K562 (cell line): Measurements from ENCODE around the gene ATF6B. TPM values are rescaled to one million over a fixed set of nuclear protein-coding genes. Genes with fewer than 3 reads are reported as not detected.

Experiments
- ATAC-seq: fragments of 200-7000 bp; cut with Tn5 transposase; 3 replicates; pipeline ENCODE4 v1.9.1; 2020; ENCODE audit warnings: moderate library complexity
- BruUV-seq: library from RNA; stranded (reverse); fragments of 400-500 nt; replicated peaks from 2 replicates; lab custom pipeline; 2021; lab: Mats Ljungman, UMichigan
- CTCF ChIA-PET: fragments of 300-600 bp; formaldehyde crosslinking; extraction: SDS; loops from one replicate; lab custom pipeline; 2021; ENCODE audit warnings: low intra/inter-chr PET ratio; lab: Yijun Ruan, JAX
- POLR2A ChIA-PET: fragments of 300-600, 350-650 bp; sonication (Branson Sonifier 250); formaldehyde crosslinking; extraction: SDS; loops from one replicate; lab custom pipeline; 2021; ENCODE audit warnings: antibody characterized with exemption, inconsistent platforms; lab: Yijun Ruan, JAX
- DNase-seq, 4 experiments: peaks; one replicate each; pipeline versions ENCODE4 v3.0.0 to v3.0.0-alpha.2; 2011 to 2018; ENCODE audit warnings: low spot score in 3 of 4, mixed read lengths in 3 of 4; ENCODE audit errors: extremely low read depth in 1 of 4
- FAIRE-seq: peaks from 2 replicates; lab custom pipeline; 2011; peaks lifted over from hg19 to GRCh38; lab: Jason Lieb, UNC
- H2AFZ ChIP-seq: 2 replicates; pipeline ENCODE4 v1.6.0; 2011; ENCODE audit warnings: low read depth, low read length, control low read depth, inconsistent platforms
- H3K27ac ChIP-seq: fragments of 200-600 bp; 3 replicates; pipeline ENCODE4 v1.8.0; 2011; ENCODE audit warnings: low read depth, mild to moderate bottlenecking, control low read depth, inconsistent platforms, low read length, moderate library complexity, mixed read lengths; ENCODE audit errors: extremely low read depth
- H3K27me3 ChIP-seq, 2 experiments: fragments of 300-600 bp in 1 of 2; 2 replicates in 1 of 2; 3 replicates in 1 of 2; pipeline versions ENCODE4 v1.6.0 to v1.8.0; 2011; ENCODE audit warnings: inconsistent platforms in 2 of 2, low read length in 2 of 2, mild to moderate bottlenecking in 1 of 2, mixed read lengths in 1 of 2, moderate library complexity in 1 of 2; ENCODE audit not compliant: control insufficient read depth in 2 of 2, insufficient read depth in 2 of 2
- H3K36me3 ChIP-seq: fragments of 300-600 bp; 3 replicates; pipeline ENCODE4 v1.8.0; 2011; ENCODE audit warnings: mild to moderate bottlenecking, low read length, inconsistent platforms; ENCODE audit not compliant: control insufficient read depth, insufficient read depth
- H3K4me1 ChIP-seq, 2 experiments: fragments of 200-600 bp in 1 of 2; replicated peaks in 1 of 2; 2 replicates in 1 of 2; 3 replicates in 1 of 2; pipeline versions ENCODE4 v1.5.1 to v1.8.0; 2011; ENCODE audit warnings: inconsistent platforms in 2 of 2, low read length in 2 of 2, mild to moderate bottlenecking in 1 of 2, mixed read lengths in 1 of 2, moderate library complexity in 1 of 2; ENCODE audit not compliant: control insufficient read depth in 2 of 2, insufficient read depth in 2 of 2
- H3K4me2 ChIP-seq: 2 replicates; pipeline ENCODE4 v1.6.1; 2011; ENCODE audit warnings: low read length, control low read depth, inconsistent platforms, mixed read lengths; ENCODE audit not compliant: insufficient read depth
- H3K4me3 ChIP-seq: fragments of 200-600 bp; sonication (generic), shearing (Covaris generic); 2 replicates; pipeline ENCODE4 v1.5.1; 2016; ENCODE audit warnings: control low read depth, inconsistent platforms
- H3K79me2 ChIP-seq: fragments of 200-600 bp; 3 replicates; pipeline ENCODE4 v1.8.0; 2011; ENCODE audit warnings: low read length, inconsistent platforms; ENCODE audit not compliant: control insufficient read depth, insufficient read depth
- H3K9ac ChIP-seq, 2 experiments: 2 replicates each; pipeline versions ENCODE4 v1.6.0 to v1.6.1; 2011; ENCODE audit warnings: low read depth in 2 of 2, low read length in 2 of 2, control low read depth in 1 of 2, inconsistent platforms in 1 of 2, mild to moderate bottlenecking in 1 of 2, mixed read lengths in 1 of 2; ENCODE audit not compliant: insufficient read depth in 1 of 2
- H3K9me1 ChIP-seq: one replicate; pipeline ENCODE4 v1.6.0; 2011; ENCODE audit warnings: inconsistent platforms, mild to moderate bottlenecking, low read length, moderate library complexity; ENCODE audit not compliant: control insufficient read depth, insufficient read depth
- H3K9me3 ChIP-seq: replicated peaks from 2 replicates; pipeline ENCODE4 v1.5.1; 2011; ENCODE audit warnings: low read depth, low read length, inconsistent platforms; ENCODE audit not compliant: control insufficient read depth, insufficient read depth
- H4K20me1 ChIP-seq: replicated peaks from 2 replicates; pipeline ENCODE4 v1.6.1; 2011; ENCODE audit warnings: low read length, inconsistent platforms, mixed read lengths; ENCODE audit not compliant: control insufficient read depth, insufficient read depth
- CBX1 ChIP-seq: sonication (generic); IDR thresholded peaks from 2 replicates; pipeline ENCODE4 v1.6.1; 2016; ENCODE audit warnings: antibody characterized with exemption, low read depth, mild to moderate bottlenecking
- CHD4 ChIP-seq: fragments of 200-600 bp; sonication (generic); IDR thresholded peaks from 3 replicates; pipeline ENCODE4 v1.6.1; 2012; ENCODE audit warnings: low read depth, mild to moderate bottlenecking, mixed read lengths, low read length, inconsistent platforms; ENCODE audit not compliant: insufficient read depth, insufficient replicate concordance, poor library complexity, severe bottlenecking
- GATA2 ChIP-seq: sonication (generic); formaldehyde crosslinking; IDR thresholded peaks from 2 replicates; pipeline ENCODE4 v1.4.0; 2020; ENCODE audit warnings: mild to moderate bottlenecking, missing genetic modification reagents
- LEF1 ChIP-seq: fragments of 450-650 bp; IDR thresholded peaks from 2 replicates; pipeline ENCODE4 v1.6.1; 2016; ENCODE audit warnings: mild to moderate bottlenecking
- NR2F6 ChIP-seq: fragments of 450-650 bp; formaldehyde crosslinking; IDR thresholded peaks from 2 replicates; pipeline ENCODE4 v1.4.0; 2020; ENCODE audit warnings: mild to moderate bottlenecking
- ZFX ChIP-seq: sonication (generic); formaldehyde crosslinking; IDR thresholded peaks from 2 replicates; pipeline ENCODE4 v1.8.0; 2022; ENCODE audit warnings: mild to moderate bottlenecking, missing genetic modification reagents, moderate library complexity
- ZNF146 ChIP-seq: IDR thresholded peaks from one replicate; pipeline ENCODE4 v1.6.1; 2018; ENCODE audit warnings: missing compliant biosample characterization; ENCODE audit not compliant: unreplicated experiment
- ZNF174 ChIP-seq: fragments of 250-450 bp; sonication (Bioruptor Pico); IDR thresholded peaks from 2 replicates; pipeline ENCODE4 v1.4.0; 2020; ENCODE audit warnings: mild to moderate bottlenecking
- ZNF407 ChIP-seq: fragments of 450-650 bp; IDR thresholded peaks from 2 replicates; pipeline ENCODE4 v1.6.1; 2016; ENCODE audit warnings: low read depth
- ZNF76 ChIP-seq: fragments of 250-450 bp; sonication (Bioruptor Pico); IDR thresholded peaks from 2 replicates; pipeline ENCODE4 v1.4.0; 2020; ENCODE audit warnings: mild to moderate bottlenecking, moderate library complexity, borderline replicate concordance
- WGBS: fragments of 100-300 bp; shearing (Covaris generic); methylation state at CpG from one replicate; pipeline ENCODE4 v1.1.6; 2016; ENCODE audit warnings: low coverage, mixed read lengths; ENCODE audit not compliant: insufficient coverage; ENCODE audit errors: missing lambda C conversion rate; 5-methylcytosine and 5-hydroxymethylcytosine counted together
- in situ Hi-C: fragments of 300-500 bp; cut with MboI; formaldehyde crosslinking; loops from 4 replicates; pipeline ENCODE4 v1.15.0; 2018; ENCODE audit warnings: inconsistent platforms, mixed read lengths
- intact Hi-C: fragments of 100-400 bp; cut with micrococcal nuclease; formaldehyde crosslinking; loops from 2 replicates; pipeline ENCODE4 v1.14.2; 2022
- polyA plus RNA-seq, 8 experiments: library from polyadenylated mRNA; depleted of rRNA in 4 of 8; stranded (reverse) in 5 of 8; unstranded in 3 of 8; fragments of >200 nt; fragmentation: Nextera tagmentation in 2 of 8; fragmentation: Illumina TruSeq in 1 of 8; extraction: Ambion mirVana in 2 of 8; extraction: Trizol in 1 of 8; gene quantifications; 2 replicates each; pipeline versions ENCODE4 v1.2.1 to v1.2.3, GENCODE V29; 2011 to 2014; ENCODE audit warnings: inconsistent platforms in 1 of 8, missing spikeins in 1 of 8
- total RNA-seq, 7 experiments: library from RNA; depleted of rRNA in 6 of 7; stranded (reverse); fragments of >200 nt in 6 of 7; fragmentation: Illumina TruSeq in 2 of 7; extraction: Trizol in 2 of 7; gene quantifications; 2 replicates each; pipeline versions ENCODE4 v1.2.1 to v1.2.3, GENCODE V29; 2011 to 2021; ENCODE audit warnings: low replicate concordance in 1 of 7
- TF ChIP-seq, protein P1 (sequence below): sonication (generic); formaldehyde crosslinking; IDR thresholded peaks from 2 replicates; pipeline ENCODE4 v1.8.1; 2023; ENCODE audit warnings: mild to moderate bottlenecking, missing genetic modification reagents

The ATF6B gene
- total and polyA plus RNA-seq, 9 of the 15 experiments (the other 6 are each of a cell fraction or from before 2014, with no cell fraction given) = 20.7 to 131 (median 31.7) TPM

DNA sequence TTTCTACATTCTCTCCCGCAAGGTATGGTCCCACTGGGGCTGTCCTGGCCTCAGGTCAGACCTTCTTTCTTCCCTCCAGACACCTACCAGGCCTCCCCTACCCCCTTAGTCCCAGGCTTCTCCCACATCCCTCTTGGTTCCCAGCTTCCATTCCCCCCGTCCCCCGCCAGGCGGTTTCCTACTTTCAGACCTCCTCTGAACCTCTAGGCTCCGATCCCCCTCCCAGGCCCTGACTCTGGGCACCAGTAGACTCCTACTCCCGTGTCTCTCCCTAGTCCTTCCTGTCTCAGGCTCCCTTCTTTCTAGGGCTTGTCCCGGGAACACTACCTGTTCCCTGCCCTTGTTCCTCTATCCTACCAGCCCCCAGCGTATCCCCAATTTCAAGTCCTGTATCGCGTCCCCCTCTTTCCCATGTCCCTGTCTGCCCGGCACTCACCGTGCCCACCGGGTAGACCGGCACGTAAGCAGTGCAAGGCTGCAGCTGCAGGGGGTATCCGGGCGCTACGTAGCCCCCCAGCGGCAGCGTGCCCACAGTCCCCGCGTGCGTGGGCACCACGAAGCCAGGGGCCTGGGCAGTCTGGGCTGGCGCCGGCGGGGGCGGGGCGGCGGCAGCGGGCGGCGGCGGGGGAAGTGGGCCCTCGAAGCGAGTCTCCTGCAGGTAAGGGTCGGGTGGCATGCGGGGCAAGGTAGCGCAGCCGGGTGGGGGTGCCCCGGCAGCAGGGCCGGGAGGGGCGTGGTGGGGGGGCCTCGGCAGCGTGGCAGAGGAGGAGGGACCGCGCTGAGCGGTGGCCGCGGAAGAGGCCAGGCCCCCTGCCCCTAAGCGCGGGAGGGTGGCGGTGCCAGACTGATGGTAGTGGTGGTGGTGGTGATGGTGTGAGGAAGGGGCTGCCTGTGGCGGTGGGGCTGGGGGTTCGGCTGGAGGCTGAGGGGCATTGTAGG lies 22.2 kb upstream of the ATF6B start:
- H3K79me2 ChIP-seq = peaks cover 30% of the 10 kb centered on the region
- in situ Hi-C loops (no loop called here), intact Hi-C loops (no loop called here)
- no peak for ATAC-seq
- H3K9me3 ChIP-seq = no peaks in the 10 kb centered on the region
- no peak overlapping the region for H3K4me2 ChIP-seq
- ChIA-PET CTCF (no interaction called here), POLR2A (no interaction called here)
- no peak overlapping the region for H3K9ac ChIP-seq
- H3K36me3 ChIP-seq = peaks cover under 1% of the 10 kb centered on the region; the same call in 2 of the 3 replicates
- peaks cover 28 to 55% of the 10 kb centered on the region in 2 experiments for H3K4me1 ChIP-seq
- 86% methylated on average over 27 of the region's 55 CpGs for WGBS
- no peak for FAIRE-seq
- no peak overlapping the region for H2AFZ ChIP-seq
- H3K27me3 ChIP-seq = no peaks in the 10 kb centered on the region
- DNase-seq = no peak
- H3K9me1 ChIP-seq = no peaks in the 10 kb centered on the region
- no peaks in the 10 kb centered on the region for H4K20me1 ChIP-seq
- BruUV-seq = no TSS peak
- H3K4me3 ChIP-seq = no peak overlapping the region
- H3K27ac ChIP-seq = no peak overlapping the region
- TF ChIP-seq, protein P1, sequence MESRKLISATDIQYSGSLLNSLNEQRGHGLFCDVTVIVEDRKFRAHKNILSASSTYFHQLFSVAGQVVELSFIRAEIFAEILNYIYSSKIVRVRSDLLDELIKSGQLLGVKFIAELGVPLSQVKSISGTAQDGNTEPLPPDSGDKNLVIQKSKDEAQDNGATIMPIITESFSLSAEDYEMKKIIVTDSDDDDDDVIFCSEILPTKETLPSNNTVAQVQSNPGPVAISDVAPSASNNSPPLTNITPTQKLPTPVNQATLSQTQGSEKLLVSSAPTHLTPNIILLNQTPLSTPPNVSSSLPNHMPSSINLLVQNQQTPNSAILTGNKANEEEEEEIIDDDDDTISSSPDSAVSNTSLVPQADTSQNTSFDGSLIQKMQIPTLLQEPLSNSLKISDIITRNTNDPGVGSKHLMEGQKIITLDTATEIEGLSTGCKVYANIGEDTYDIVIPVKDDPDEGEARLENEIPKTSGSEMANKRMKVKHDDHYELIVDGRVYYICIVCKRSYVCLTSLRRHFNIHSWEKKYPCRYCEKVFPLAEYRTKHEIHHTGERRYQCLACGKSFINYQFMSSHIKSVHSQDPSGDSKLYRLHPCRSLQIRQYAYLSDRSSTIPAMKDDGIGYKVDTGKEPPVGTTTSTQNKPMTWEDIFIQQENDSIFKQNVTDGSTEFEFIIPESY (CRISPR knock-in tag) = no peak
- TF ChIP-seq CBX1 (no peak), ZFX (CRISPR knock-in tag) (no peak), NR2F6 (no peak), ZNF76 (CRISPR knock-in tag) (no peak), ZNF174 (CRISPR knock-in tag) (no peak), ZNF407 (no peak), LEF1 (no peak), CHD4 (no peak), GATA2 (CRISPR knock-in tag) (no peak), ZNF146 (CRISPR knock-in tag) (no peak)
